Fibroblast of peridontal ligament (primary cell): ENCODE results near the gene VPS8.

Experiments
- DNase-seq: peaks from one replicate; pipeline ENCODE4 v3.0.0-alpha.2; 2010; ENCODE audit errors: extremely low read depth

The VPS8 gene

DNA sequence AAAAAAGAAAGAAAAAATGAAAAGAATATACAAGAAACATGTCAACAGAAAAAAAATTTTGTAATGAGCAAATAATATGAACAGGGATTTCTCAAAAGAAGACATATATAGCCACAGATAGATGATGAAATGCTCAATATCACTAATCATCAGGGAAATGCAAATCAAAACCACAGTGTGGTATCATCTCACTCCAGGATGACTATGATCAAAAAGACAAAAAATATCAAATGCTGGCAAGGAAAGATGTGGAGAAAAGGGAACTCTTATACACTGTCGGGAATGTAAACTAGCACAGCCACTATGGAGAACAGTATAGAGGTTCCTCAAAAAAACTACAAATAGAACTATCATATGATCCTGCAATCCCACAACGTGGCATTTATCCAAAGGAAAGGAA lies 246.8 kb downstream of the VPS8 start:
- no peak for DNase-seq

DNA sequence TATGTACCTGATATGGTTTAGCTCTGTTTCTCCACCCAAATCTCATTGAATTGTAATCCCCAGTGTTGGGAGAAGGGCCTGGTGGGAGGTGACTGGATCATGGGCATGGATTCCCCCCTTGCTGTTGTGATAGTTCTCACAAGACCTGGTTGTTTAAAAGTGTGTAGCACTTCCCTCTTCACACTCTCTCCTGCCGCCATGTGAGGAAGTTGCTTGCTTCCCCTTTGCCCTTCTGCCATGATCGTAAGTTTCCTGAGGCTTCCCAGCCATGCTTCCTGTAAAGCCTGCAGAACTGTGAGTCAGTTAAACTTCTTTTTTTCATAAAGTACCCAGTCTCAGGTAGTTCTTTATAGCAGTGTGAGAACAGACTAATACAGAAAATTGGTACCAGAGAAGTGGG lies 247.8 kb downstream of the VPS8 start:
- no peak for DNase-seq

DNA sequence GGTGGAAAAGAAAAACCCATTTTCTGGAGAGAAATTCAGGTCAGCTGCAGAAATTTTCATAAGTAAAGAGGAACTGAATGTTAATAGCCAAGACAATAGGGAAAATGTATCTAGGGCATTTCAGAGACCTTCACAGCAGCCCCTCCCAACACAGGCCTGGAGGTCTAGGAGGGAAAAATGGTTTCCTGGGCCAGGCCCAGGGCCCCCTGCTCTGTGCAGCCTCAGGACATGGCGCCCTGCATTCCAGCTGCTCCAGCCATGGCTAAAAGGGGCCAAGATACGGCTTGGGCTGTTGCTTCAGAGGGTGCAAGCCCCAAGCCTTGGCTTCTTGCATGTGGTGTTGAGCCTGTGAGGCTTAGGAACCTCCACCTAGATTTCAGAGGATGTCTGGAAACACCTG lies 248.7 kb downstream of the VPS8 start:
- no peak for DNase-seq

DNA sequence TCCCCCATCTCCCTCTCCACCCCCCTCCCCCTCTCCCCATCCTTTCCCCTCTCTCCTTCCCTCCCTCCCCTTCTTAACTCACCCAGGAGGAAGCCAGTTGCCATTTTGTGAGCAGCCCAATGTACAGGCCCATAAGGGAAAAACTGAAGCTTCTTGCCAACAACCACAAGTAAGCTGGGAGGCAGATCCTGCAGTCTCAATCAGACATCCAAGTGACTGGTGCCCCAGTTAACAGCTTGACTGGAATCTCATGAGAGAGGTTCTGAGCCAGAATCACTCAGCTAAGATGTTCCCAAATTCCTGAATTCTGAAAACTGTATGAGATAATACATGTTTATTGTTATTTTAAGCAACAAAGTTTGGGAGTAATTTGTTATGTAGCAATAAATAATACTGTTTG lies 250.2 kb downstream of the VPS8 start:
- DNase-seq = no peak

DNA sequence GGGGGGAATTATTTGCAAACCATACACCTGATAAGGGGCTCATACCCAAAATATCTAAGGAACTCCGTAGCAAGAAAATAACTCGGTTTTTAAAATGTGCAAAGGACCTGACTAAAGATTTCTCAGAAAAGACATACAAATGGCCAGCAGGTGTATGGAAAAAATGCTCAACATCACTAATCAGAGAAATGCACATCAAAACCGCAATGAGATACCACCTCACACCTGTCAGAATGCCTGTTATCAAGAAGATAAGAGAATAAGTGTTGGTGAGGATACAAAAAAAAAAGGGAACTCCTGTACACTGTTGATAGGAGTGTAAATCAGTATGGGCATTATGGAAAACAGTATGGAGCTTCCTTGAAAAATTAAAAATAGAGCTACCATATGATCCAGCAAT lies 251.5 kb downstream of the VPS8 start:
- DNase-seq = no peak

DNA sequence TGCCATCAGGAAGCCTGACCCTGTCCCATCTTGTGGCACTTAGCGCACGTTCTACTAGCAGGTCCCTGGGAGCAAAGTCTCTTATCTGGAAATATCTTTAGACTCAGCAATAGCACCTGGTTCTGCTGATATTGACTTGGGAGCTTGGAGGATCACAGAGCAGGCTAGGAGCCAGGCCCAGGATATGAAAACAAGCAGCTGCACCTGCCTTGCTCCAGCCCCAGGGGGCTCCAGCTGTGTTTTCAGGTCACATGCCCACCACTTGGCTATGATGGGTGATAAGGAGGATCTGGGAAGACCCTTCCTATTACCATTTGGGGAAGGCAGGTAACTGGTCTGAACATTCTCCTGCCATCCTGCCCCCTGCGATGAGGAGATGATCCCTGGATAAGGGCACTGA lies 253.1 kb downstream of the VPS8 start:
- DNase-seq = no peak

DNA sequence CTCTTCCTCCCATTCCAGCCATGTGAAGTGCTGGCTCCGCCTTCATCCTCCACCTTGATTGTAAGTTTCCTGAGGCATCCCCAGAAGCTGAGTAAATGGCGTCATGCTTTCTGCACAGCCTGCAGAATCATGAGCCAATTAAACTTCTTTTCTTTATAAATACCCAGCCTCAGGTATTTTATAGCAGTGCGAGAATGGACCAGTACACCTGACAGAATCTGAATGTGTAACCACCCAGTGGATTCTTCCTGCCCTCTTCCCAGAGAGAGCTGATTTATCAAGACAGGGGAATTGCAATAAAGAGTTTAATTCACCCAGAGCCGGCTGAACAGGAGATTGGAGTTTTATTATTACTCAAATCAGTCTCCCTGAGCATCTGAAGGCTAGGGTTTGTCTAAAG lies 254.3 kb downstream of the VPS8 start:
- no peak for DNase-seq

DNA sequence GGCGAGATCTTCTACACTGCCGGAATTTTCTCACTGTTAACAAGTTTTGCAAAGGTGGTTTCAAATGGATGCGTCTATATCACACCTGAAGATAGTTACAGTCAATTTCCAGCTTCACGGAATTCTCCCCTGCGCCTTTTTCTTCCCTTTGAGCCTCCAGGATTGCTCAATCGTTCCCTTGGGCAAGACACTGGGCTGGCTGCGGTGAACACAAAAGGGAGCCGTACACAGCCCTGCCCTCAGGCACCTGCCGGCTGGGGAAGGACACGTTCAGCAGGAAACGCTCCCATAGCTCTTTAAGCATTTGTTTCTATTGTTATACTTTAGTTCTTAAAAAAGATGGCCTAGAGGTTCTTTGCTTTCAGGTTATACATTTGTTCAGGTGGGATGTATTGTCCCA lies 255.2 kb downstream of the VPS8 start:
- DNase-seq = no peak

DNA sequence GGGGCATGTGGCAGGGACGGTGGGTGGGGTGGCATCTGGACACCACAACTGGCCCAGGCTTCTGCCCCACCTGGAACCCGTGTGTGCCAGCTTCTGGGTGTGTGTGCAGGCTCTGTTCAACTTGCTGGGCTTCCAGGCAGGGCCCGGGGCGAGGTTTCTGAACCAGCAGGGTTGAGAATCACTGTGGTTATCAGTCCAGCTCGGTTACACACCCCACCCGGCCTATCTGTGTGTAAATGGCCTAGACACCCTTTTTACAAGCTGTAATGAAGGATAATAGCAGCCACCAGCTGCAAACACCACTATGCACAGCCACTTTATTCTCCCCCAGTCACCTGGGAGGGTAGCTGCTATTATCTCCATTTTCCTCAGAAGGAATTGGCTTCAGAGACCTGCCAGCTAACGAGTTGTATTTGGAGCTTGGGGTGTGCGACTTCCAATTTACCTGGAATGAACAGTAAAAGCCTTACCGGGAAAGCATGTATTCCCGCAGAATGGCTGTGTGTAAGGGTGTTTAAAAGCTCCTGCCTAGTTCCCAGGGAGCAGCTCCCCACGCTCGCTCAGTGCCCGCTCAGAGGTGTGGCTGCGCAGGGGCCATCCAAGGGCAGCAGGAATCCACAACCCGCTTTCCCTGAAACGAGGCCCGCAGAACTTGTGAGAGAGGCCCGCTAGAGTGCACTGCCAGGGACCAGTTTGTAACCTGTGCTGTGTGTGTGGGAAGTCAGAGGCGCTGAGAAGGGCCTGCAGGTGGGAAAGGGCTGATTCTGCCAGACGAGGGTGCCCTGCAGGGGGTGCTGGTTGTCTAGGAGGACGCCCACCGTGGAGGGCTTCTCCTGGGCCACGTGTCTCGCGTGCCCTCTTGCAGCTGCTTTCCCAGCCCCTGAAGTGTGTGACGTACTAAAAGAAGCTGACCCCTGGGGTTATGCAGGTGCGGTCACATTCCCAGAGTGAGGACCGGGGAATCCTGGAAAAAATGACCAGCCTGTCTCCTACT lies 257.4 kb downstream of the VPS8 start:
- DNase-seq = no peak

DNA sequence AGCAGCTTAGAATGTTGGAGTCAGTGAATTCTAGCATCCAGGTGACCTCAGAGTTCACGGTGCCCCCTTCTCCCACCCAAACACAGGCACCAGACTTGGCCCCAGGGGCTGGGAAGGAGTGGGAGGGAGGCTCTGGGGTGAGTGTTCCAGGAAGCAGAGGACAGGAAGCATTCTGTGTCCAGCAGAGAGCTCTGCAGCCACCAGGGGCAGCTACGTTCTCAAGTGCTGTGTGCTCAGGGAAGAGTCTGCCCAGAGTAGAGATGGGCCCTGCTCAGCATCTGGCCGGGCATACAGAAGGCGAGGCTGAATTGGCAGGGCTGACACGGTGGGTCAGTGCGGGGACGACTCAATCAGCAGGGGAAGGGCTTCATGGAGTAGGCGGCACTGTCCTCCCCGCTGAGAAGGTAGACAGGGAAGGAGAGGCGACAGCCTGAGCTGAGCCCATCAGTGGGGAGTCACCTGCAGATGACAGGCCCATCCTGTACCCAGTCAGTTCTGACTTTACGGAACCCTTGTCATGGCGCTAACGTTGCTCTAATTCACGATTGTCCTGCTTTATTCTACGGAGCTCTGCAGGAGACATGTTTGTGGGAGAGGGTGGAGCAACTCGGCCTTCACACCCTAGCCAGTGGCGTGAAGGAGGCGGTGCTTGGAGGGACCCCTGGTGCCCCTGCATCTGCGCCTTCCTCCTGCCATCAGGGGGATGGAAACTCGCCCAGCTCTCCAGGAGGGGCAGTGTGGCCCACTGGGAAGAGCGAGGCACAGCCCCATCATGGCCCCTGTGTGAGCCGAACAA lies 258.7 kb downstream of the VPS8 start:
- DNase-seq = peak; percentile 9

DNA sequence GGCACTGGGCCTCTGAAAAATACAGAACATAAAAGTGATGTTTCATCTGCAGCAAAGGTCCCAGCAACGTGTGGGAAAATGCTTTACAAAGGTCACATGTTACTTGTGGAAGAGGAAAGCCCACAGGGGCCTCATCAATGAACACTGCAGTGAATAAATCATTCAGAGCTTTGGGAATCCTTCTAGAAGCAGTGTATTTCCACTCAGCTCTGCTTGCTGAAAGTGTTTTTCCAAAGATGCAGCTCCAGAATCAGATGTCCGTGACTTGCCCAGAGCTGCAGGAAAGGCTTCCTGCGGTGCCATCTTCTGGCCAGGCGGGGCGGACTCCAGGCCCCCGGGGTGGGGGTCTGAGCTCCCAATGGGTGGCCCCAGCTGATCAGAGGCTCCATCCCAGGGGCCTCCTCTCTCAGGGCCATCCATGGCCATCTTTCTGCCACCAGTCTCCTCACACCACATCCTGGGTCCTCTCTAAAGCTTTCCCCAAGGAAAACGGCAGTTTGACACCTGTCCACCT lies 259.4 kb downstream of the VPS8 start:
- no peak for DNase-seq

DNA sequence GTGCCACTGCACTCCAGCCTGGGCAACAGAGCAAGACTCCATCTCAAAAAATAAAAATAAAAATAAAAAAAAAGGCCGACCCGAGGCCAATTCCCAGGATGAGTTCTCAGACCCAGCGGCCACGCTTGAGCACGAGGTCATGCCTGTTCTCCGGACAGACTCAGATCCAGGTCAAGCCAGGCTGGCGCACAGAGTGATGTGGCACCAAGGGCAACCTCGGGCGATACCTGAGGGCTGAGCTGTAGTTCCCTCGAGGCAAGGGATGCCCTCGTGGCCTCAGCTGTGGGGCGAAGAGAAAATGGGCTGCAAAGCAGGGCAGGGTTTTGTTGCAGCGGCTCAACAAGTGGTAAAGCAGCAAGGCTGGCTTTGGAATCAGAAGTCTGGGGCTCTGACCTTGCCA lies 263.6 kb downstream of the VPS8 start:
- DNase-seq = no peak

DNA sequence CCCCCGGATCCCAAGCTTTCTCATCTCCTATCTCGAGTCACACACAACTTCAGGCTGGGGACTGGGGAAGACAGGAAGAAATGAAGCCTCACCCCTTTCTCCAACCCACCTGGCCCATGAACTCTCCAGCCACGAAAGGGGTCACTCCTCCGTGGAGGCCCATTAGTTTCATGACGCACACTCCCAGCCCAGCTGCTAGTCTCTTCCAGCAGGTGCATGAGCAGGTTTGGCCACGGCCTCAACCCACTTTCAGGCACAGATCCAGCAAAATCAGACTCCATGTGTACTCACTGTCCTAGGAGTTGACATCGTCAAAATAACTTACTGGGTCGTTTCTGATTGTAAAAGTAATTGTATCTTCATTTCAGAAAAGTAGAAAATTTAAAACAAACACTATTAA lies 264.3 kb downstream of the VPS8 start:
- DNase-seq = no peak

DNA sequence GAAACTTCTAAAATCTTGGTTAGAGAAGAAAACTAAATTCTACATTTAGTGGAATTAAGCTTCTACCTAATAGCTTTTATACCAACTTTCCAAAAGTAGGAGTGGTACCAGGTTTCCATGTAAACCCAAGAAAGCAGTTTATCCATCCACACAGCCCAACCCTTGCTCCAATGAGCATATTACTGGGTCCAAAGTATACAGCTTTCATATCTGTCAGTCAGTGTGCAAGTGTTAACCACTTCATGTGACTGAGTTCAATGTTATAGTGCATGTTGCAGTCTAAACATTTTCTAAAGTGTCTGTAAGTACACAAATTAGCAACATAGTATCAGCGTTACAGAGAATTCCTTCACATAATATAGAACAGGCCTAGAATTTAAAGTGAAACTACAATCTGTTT lies 267.7 kb downstream of the VPS8 start:
- peak; percentile 25 for DNase-seq

DNA sequence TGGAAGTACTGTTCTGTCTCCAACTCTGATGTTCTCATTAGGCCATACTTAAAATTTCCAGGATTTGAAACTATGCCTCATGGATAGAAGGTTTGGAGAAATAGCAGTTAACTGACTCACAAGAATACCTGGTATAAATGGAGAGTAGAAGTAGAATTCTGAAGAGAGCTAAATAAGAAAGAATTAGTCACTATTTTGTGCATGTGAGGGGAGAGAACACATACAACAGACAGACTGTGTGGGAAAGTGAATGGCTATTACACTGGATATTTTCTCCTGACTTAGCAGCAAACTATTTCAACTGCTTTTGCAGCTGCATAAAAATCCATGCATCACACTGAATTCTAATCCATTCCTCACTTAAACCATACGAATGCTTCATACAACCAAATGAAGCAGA lies 269.6 kb downstream of the VPS8 start:
- DNase-seq = no peak

DNA sequence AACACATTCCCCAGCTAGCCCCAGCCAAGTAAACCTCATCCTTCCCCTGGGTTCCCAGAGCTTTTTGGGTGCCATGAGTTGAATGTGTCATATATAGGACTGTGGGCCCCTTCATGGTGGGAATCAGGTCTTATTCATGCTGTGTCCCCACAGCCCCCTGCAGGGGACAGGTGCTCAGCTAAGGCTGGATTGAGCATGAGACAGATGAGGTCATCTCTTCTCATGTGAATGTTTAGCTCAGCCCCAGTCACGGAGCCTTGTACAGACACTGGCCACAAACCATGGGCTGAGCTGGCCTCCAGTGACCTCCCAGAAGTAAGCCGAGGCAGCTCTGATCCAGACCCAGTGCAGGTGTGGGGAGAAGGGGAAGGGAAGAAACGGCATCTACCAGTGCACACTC lies 270.2 kb downstream of the VPS8 start:
- DNase-seq = no peak

DNA sequence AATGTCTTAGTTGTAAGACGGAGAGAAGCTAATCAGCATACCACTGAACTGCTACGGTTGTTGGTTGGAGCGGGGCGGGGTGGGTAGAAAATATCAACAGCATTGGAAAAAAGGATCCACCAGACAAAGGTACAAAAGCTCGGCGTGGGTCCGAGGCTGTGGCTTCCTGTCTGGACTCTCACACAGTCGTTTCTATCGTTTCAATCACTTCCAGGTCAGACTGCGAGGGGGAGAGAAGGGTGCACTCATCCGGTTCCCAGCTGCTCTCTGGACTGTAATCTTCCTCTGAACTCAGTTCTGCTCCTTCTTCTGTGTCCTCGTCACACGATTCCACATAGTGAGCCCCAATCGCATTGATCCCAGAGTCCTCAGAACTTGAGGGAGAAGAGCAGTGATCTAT lies 270.9 kb downstream of the VPS8 start:
- DNase-seq = no peak

DNA sequence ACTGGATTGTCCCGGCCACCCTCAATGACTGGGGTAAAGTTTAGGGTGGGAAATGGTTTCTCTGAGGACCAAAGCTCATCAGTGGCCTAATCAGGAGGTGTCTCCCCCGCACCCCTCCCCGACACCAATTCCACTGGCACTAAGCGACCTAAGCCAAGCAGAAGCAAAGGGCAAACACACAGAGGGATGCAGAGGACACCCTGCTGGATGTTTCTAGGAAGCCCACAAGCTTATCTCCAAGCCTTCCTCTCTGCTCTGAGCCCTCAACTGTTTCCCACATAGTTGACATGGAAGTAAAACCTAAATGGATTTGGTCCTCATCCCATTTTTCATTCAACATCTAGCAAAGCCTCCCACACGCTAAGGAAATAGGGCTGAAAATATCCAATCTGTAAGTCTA lies 272.4 kb downstream of the VPS8 start:
- DNase-seq = no peak

DNA sequence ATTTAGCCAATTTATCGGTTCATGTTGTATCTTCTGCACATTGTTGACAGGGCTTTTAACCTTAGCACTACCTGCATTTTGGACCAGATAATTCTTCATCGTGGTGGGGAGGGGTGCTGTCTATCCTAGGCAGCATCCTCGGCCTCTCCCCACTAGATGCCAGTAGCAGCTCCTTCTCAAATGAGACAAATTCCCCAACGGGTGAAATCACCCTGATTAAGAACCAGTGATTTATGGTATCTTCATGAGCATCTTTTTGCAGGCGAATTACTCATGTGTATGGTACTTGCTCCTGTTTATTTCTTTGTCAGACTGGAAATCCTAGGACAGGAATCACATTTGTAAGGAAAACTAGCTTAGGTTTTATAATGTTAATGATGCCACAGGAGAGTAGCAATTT lies 272.9 kb downstream of the VPS8 start:
- peak; percentile 9 for DNase-seq

DNA sequence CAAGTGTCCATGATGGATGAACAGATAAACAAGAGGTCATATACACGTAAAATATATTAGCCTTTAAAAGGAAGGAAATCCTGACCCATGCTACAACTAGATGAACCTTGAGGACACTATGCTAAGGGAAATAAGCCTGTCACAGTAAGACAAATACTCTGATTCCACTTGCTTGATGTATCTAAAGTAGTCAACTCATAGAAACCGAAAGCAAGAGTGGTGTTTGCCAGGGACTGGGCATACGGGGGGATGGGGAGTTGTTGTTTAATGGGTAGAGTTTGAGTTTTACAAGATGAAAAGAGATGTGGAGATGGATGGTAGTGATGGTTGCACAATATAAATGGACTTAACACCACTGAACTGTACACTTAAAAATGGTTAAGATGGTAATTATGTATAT lies 275.5 kb downstream of the VPS8 start:
- DNase-seq = no peak

DNA sequence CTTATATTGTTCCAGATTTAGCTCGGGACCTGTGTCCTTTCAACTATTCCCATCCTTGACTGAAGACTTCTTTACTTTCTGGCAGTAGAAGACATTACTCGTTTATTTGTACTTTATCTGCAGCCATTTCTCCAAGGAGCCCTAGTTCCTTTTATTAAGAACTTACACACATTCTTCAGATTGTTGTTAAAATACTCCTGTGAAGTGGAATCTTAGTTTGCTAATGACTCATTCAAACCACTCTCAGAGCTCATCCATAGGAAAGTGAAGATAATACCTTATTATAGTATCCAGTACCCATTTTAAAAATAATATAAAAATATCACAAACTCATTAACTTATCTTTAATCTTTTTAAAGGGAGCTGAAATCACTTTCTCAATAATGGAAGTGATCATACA lies 277.4 kb downstream of the VPS8 start:
- peak; percentile 3 for DNase-seq

DNA sequence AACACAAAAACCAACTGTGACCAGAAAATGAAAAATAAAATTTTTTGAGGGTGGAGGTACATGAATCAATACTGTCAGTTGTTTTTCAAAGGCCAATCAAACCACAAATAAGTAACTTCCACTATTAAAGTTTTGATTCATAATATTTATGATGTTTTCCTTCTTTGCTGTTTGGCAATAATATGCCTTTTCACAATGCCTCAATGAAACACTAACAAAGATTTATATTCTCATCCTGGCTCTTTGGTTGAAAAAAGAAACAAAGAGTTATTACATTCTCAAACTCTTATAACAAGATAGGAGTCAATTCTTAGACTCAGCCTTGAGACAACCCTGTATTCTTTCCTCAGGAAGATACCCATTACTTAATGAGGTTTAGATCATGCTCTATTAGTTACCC lies 277.8 kb downstream of the VPS8 start:
- no peak for DNase-seq

DNA sequence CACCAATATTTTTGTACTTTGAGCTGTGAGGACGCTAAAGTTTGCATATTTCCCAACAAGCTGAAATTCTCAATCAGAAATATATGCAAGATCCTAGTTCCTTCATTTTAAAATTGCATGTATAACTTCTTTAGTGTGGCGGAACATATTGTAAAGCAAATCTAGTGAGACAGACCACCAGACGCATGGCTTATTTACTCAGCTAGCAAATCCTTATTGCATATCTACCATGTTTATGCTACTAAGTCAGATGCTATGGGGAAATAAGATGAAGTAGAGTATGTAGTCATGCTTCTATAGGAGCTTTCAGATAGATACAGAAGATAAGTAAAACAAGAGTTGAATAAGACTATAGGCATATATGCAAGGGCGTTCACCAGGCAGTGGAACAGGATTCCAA lies 278.8 kb downstream of the VPS8 start:
- no peak for DNase-seq
